Stomach (tissue), 9 donors: Measurements from ENCODE around the gene ANK2. TPM values are rescaled to one million over a fixed set of nuclear protein-coding genes. Genes with fewer than 3 reads are reported as not detected.

ENCODE experiments used
- DNase-seq, 2 donors: peaks; one replicate each; pipeline versions ENCODE4 v3.0.0 to v3.0.0-alpha.2; 2013 to 2019
- H3K27ac ChIP-seq, 5 donors: fragments of 200-600 bp in 4 of 5; sonication (generic) in 4 of 5; one replicate each; pipeline ENCODE4 v1.5.1; 2013 to 2019; ENCODE audit warnings: mild to moderate bottlenecking in 1 of 5, moderate library complexity in 1 of 5
- H3K27me3 ChIP-seq, 3 donors: fragments of 200-600 bp; sonication (generic); one replicate each; pipeline ENCODE4 v1.5.1; 2017 to 2019; ENCODE audit warnings: mixed run types in 1 of 3
- H3K36me3 ChIP-seq, 4 donors: fragments of 200-600 bp; sonication (generic); 1 replicate in 3 of 4; 2 replicates in 1 of 4; pipeline ENCODE4 v1.5.1; 2016 to 2019
- H3K4me1 ChIP-seq, 4 donors: fragments of 200-600 bp; sonication (generic); one replicate each; pipeline ENCODE4 v1.5.1; 2016 to 2019
- H3K4me3 ChIP-seq, 4 donors: fragments of 200-600 bp; sonication (generic) in 3 of 4; one replicate each; pipeline ENCODE4 v1.5.1; 2016 to 2019; ENCODE audit warnings: mild to moderate bottlenecking in 1 of 4
- H3K9me3 ChIP-seq, 4 donors: fragments of 200-600 bp; sonication (generic); one replicate each; pipeline ENCODE4 v1.5.1; 2016 to 2019
- EP300 ChIP-seq: sonication (generic); formaldehyde crosslinking; IDR thresholded peaks from one replicate; pipeline ENCODE4 v1.6.1; 2017; ENCODE audit warnings: antibody characterized with exemption
- POLR2A ChIP-seq, 4 donors: fragments of 450-650 bp; IDR thresholded peaks; one replicate each; pipeline ENCODE4 v1.6.1; 2016; ENCODE audit warnings: antibody characterized with exemption in 4 of 4, control low read depth in 2 of 4, mild to moderate bottlenecking in 1 of 4, moderate library complexity in 1 of 4
- POLR2AphosphoS5 ChIP-seq, 3 donors: sonication (generic); formaldehyde crosslinking; IDR thresholded peaks; one replicate each; pipeline ENCODE4 v1.6.1; 2016; ENCODE audit warnings: antibody characterized with exemption in 3 of 3
- WGBS, 5 donors: extraction: QIAGEN DNeasy Blood & Tissue Kit in 3 of 5; methylation state at CpG; one replicate each; pipeline versions ENCODE4 v1.1.5 to v1.1.7; 2013 to 2018; 5-methylcytosine and 5-hydroxymethylcytosine counted together
- intact Hi-C: fragments of 100-400 bp; cut with DNase I; formaldehyde crosslinking; loops from one replicate; pipeline ENCODE4 v1.15.1; 2023; ENCODE audit warnings: low total_unique reads
- polyA plus RNA-seq, 3 donors: library from polyadenylated mRNA; stranded (reverse); fragments of 200-250 nt; gene quantifications; one replicate each; pipeline ENCODE4 v1.2.3, GENCODE V29; 2013
- total RNA-seq, 5 donors: library from RNA; depleted of rRNA; stranded (reverse); fragments of >200 nt; gene quantifications; one replicate each; pipeline versions ENCODE4 v1.1.0 to v1.2.3, GENCODE V29; 2014 to 2016
- TF ChIP-seq, protein P1 (sequence below), 7 experiments: fragments of 450-650 bp in 4 of 7; fragments of 200-600 bp in 3 of 7; sonication (generic) in 3 of 7; IDR thresholded peaks; one replicate each; pipeline ENCODE4 v1.5.1; 2016 to 2019; ENCODE audit warnings: antibody characterized with exemption in 7 of 7, control low read depth in 2 of 7, mild to moderate bottlenecking in 1 of 7
- donor health status: healthy with polysubstance abuse.
- donor health status: Bipolar disorder and iron deficiency.
- donor health status: healthy.

ANK2 gene
- total and polyA plus RNA-seq, 8 donors, result 1.9 to 123 (median 13.8) TPM

DNA sequence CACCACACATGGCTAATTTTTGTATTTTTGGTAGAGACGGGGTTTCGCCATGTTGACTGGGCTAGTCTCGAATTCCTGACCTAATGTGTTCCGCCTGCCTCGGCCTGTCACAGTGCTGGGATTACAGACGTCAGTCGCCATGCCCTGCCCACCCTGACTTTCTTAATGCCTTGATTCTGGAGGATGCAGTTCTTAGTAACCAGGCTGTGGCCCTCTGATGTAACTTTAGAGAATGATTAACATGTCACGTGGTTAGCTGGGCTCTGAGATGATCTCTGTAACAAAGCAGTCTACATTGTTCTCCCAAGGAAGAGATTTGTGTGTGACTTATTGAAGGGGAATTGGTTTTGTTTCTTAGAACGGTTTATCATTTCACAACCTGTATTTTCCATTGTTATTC, 30.6 kb downstream of the ANK2 start:
- 72 to 82% (median 74%) methylated on average over 9 of the region's 9 CpGs for WGBS, 5 donors
- Histone ChIP-seq H3K9me3 (no peaks in the 10 kb centered on the region), H3K27ac (no peak overlapping the region), H3K36me3 (no peaks in the 10 kb centered on the region), H3K27me3 (no peaks in the 10 kb centered on the region), H3K4me3 (no peak overlapping the region), H3K4me1 (no peaks in the 10 kb centered on the region)
- TF ChIP-seq POLR2AphosphoS5 (IDR thresholded peaks at IDR 0.05) (no peak), EP300 (no peak), POLR2A (IDR thresholded peaks at IDR 0.05) (no peak)
- TF ChIP-seq, protein P1, sequence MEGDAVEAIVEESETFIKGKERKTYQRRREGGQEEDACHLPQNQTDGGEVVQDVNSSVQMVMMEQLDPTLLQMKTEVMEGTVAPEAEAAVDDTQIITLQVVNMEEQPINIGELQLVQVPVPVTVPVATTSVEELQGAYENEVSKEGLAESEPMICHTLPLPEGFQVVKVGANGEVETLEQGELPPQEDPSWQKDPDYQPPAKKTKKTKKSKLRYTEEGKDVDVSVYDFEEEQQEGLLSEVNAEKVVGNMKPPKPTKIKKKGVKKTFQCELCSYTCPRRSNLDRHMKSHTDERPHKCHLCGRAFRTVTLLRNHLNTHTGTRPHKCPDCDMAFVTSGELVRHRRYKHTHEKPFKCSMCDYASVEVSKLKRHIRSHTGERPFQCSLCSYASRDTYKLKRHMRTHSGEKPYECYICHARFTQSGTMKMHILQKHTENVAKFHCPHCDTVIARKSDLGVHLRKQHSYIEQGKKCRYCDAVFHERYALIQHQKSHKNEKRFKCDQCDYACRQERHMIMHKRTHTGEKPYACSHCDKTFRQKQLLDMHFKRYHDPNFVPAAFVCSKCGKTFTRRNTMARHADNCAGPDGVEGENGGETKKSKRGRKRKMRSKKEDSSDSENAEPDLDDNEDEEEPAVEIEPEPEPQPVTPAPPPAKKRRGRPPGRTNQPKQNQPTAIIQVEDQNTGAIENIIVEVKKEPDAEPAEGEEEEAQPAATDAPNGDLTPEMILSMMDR (IDR thresholded peaks at IDR 0.05), result no peak
- peak in 1 of 2 donors; percentile 28 for DNase-seq
- intact Hi-C loops, result no loop called here

DNA sequence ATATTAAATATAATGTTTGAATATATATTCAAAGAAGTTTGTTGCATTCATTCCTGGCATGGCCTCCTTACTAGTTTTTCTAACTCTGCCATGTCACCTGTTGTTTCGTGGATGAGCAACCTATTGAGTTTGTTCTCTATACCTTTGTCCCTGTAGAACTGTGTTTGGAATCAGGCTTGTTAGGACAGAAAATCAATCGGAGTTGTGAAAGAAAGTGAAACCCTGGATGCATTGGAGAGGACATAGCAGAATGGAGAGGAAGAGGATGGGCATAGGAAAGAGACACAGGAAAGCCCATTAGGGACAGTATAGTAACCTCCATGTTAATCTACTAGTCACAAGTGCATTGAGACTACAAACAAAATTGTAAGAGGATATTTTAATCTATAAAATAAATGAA, 31.2 kb downstream of the ANK2 start:
- Histone ChIP-seq H3K9me3 (no peaks in the 10 kb centered on the region), H3K36me3 (no peaks in the 10 kb centered on the region), H3K4me1 (no peaks in the 10 kb centered on the region), H3K4me3 (no peak overlapping the region), H3K27me3 (no peaks in the 10 kb centered on the region), H3K27ac (no peak overlapping the region)
- TF ChIP-seq EP300 (no peak), POLR2AphosphoS5 (IDR thresholded peaks at IDR 0.05) (no peak), POLR2A (IDR thresholded peaks at IDR 0.05) (no peak)
- TF ChIP-seq, protein P1 (IDR thresholded peaks at IDR 0.05), result no peak
- WGBS, 5 donors, result 38 to 79% (median 55%) methylated on average over 2 of the region's 2 CpGs
- intact Hi-C loops, result no loop called here
- DNase-seq, result no peak

DNA sequence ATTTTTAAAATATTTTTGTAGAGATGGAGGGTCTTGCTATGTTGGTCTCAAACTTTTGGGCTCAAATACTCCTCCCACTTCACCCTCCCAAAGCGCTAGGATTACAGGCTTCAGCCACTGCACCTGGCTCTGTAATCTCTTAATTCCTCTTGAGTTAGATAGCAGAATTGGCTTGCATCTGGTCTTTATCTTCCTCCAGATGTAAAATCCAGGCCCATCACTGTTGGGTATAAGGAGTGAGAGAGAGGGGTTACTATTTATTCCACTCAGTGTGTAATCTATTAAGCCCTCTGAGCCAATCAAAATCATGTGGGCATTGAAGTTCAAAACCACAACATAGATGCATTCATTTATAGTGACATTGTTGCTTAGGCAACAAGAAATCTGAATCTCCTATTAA, 33.9 kb downstream of the ANK2 start:
- TF ChIP-seq POLR2AphosphoS5 (IDR thresholded peaks at IDR 0.05), result no peak
- TF ChIP-seq, protein P1 (IDR thresholded peaks at IDR 0.05), result no peak
- TF ChIP-seq EP300, result no peak
- TF ChIP-seq POLR2A (IDR thresholded peaks at IDR 0.05), result no peak
- H3K4me1 ChIP-seq, result no peaks in the 10 kb centered on the region
- no peak overlapping the region for H3K27ac ChIP-seq
- DNase-seq, result no peak
- H3K36me3 ChIP-seq, result no peaks in the 10 kb centered on the region
- H3K4me3 ChIP-seq, result no peak overlapping the region
- WGBS, 5 donors, result 83 to 93% (median 90%) methylated on average over 1 of the region's 1 CpG
- no peaks in the 10 kb centered on the region for H3K9me3 ChIP-seq
- intact Hi-C loops, result no loop called here
- H3K27me3 ChIP-seq, result no peaks in the 10 kb centered on the region

DNA sequence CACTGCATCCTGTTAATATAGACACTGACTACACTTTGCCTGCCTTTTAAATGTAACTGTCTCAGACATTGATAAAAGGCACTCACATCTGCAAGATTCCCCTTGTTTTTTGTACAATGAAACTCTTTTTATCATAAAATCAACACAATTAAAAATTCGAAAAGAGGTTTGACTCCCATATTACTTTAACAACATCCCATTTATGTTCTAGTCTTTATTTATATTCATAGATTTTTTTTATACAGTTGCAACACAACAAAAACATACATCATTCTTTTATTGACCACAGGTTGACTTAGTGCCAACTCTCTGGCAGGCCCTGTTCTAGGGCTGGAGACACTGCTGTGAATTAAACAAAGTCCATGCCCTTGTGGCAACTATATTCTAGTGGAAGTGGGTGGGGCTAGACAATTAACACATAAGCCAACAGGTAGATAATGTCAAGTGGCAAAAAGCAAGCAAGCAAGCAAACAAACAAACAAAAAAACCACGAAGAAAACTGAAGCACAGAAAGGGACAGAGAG, 36.8 kb downstream of the ANK2 start:
- Histone ChIP-seq H3K9me3 (no peaks in the 10 kb centered on the region), H3K36me3 (no peaks in the 10 kb centered on the region), H3K4me1 (no peaks in the 10 kb centered on the region), H3K27me3 (no peaks in the 10 kb centered on the region), H3K27ac (no peak overlapping the region), H3K4me3 (no peak overlapping the region)
- no peak for DNase-seq
- TF ChIP-seq POLR2A (IDR thresholded peaks at IDR 0.05) (no peak), EP300 (no peak), POLR2AphosphoS5 (IDR thresholded peaks at IDR 0.05) (no peak)
- TF ChIP-seq, protein P1 (IDR thresholded peaks at IDR 0.05), result no peak
- WGBS, 5 donors, result 41 to 53% (median 46%) methylated on average over 2 of the region's 2 CpGs
- intact Hi-C loops, result no loop called here
